Central memory CD4-positive, alpha-beta T cell (primary cell): ENCODE results near the gene TMEM72.

ENCODE experiments used
- DNase-seq: peaks from one replicate; pipeline ENCODE4 v3.0.0; 2022

The TMEM72 gene

GRCh38 chr10:44921061-44921460 is 9.9 kb downstream of the TMEM72 start:
- no peak for DNase-seq

GRCh38 chr10:44921506-44921905 is 10.4 kb downstream of the TMEM72 start:
- DNase-seq = no peak

- DNase-seq = no peak
Measured at GRCh38 chr10:44922021-44922420, 10.9 kb downstream of the TMEM72 start.

- no peak for DNase-seq
Measured at GRCh38 chr10:44922796-44923545, 11.8 kb downstream of the TMEM72 start.

GRCh38 chr10:44923611-44924010 is 12.5 kb downstream of the TMEM72 start:
- no peak for DNase-seq

- DNase-seq = no peak
Measured at GRCh38 chr10:44924261-44925040, 13.3 kb downstream of the TMEM72 start.

- DNase-seq = no peak
Measured at GRCh38 chr10:44925224-44925623, 14.1 kb downstream of the TMEM72 start.

GRCh38 chr10:44925811-44926750 is 14.9 kb downstream of the TMEM72 start:
- DNase-seq = no peak

- no peak for DNase-seq
Measured at GRCh38 chr10:44926751-44927351, 15.7 kb downstream of the TMEM72 start.

GRCh38 chr10:44927352-44927751 is 16.2 kb downstream of the TMEM72 start:
- no peak for DNase-seq

- DNase-seq = no peak
Measured at GRCh38 chr10:44928462-44928861, 17.3 kb downstream of the TMEM72 start.

GRCh38 chr10:44929356-44930255 is 18.5 kb downstream of the TMEM72 start:
- DNase-seq = no peak

GRCh38 chr10:44930904-44931620 is 19.9 kb downstream of the TMEM72 start:
- no peak for DNase-seq

- DNase-seq = no peak
Measured at GRCh38 chr10:44931621-44932516, 20.7 kb downstream of the TMEM72 start.

- peak; percentile 63 for DNase-seq
Measured at GRCh38 chr10:44932517-44933450, 21.6 kb downstream of the TMEM72 start.

- no peak for DNase-seq
Measured at GRCh38 chr10:44933451-44934321, 22.5 kb downstream of the TMEM72 start.

- no peak for DNase-seq
Measured at GRCh38 chr10:44934416-44935200, 23.5 kb downstream of the TMEM72 start.
